ENCODE data around the gene RNF213. TPM values are rescaled to one million over a fixed set of nuclear protein-coding genes. Genes with fewer than 3 reads are reported as not detected.

RNF213 gene
- total and polyA plus RNA-seq, 4 donors: 18.2 to 104 (median 33.5) TPM

DNA sequence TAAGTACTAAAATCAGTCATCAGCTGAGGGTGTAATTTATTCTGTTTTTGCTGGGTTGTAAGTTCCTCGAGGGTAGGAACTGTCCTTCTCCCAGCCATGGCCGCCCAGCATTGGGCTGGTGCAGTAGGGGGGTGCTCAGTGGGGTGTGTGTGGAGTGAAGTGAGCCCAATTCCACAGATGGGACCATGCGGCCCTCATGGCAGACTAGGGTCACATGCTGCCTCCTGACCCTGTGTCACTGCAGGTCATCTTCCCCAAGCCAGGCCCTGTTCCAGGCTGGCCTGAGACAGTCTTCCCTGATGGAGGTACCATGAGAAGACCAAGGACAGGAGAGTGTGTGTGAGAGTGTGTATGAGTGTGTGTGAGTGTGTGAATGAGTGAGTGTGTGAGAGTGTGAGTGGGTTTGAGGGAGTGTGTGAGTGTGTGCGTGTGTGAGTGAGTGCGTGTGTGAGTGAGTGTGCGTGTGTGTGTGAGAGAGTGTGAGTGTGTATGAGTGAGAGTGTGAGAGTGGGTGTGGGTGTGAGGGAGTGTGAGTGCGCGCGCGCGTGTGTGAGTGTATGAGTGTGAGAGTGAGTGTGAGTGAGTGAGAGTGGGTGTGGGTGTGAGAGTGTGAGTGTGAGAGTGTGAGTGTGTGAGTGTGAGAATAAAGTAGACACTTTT is 36.7 kb upstream of the RNF213 start:
- no peak overlapping the region for H3K4me3 ChIP-seq (ENCODE audit: low read depth in 1 of 3, low read length in 3 of 3)
- no peak for TF ChIP-seq ATF3 (IDR thresholded peaks at IDR 0.05)
- no peak for TF ChIP-seq GABPA (IDR thresholded peaks at IDR 0.05 in 1 of 2, conservative IDR thresholded peaks at IDR 0.05 in 1 of 2)
- no peak for TF ChIP-seq NR2F2 (IDR thresholded peaks at IDR 0.05)
- TF ChIP-seq REST (IDR thresholded peaks at IDR 0.05): no peak
- TF ChIP-seq, protein P1, sequence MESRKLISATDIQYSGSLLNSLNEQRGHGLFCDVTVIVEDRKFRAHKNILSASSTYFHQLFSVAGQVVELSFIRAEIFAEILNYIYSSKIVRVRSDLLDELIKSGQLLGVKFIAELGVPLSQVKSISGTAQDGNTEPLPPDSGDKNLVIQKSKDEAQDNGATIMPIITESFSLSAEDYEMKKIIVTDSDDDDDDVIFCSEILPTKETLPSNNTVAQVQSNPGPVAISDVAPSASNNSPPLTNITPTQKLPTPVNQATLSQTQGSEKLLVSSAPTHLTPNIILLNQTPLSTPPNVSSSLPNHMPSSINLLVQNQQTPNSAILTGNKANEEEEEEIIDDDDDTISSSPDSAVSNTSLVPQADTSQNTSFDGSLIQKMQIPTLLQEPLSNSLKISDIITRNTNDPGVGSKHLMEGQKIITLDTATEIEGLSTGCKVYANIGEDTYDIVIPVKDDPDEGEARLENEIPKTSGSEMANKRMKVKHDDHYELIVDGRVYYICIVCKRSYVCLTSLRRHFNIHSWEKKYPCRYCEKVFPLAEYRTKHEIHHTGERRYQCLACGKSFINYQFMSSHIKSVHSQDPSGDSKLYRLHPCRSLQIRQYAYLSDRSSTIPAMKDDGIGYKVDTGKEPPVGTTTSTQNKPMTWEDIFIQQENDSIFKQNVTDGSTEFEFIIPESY (IDR thresholded peaks at IDR 0.05): no peak
- TF ChIP-seq EGR1 (IDR thresholded peaks at IDR 0.05; ENCODE audit: low read depth in 2 of 2): no peak
- TF ChIP-seq, protein P2, sequence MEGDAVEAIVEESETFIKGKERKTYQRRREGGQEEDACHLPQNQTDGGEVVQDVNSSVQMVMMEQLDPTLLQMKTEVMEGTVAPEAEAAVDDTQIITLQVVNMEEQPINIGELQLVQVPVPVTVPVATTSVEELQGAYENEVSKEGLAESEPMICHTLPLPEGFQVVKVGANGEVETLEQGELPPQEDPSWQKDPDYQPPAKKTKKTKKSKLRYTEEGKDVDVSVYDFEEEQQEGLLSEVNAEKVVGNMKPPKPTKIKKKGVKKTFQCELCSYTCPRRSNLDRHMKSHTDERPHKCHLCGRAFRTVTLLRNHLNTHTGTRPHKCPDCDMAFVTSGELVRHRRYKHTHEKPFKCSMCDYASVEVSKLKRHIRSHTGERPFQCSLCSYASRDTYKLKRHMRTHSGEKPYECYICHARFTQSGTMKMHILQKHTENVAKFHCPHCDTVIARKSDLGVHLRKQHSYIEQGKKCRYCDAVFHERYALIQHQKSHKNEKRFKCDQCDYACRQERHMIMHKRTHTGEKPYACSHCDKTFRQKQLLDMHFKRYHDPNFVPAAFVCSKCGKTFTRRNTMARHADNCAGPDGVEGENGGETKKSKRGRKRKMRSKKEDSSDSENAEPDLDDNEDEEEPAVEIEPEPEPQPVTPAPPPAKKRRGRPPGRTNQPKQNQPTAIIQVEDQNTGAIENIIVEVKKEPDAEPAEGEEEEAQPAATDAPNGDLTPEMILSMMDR (IDR thresholded peaks at IDR 0.05; ENCODE audit: low read depth, low read length, missing input control): no peak
- no peak for TF ChIP-seq HNF4A (conservative IDR thresholded peaks at IDR 0.05)
- no peak for TF ChIP-seq FOXA1 (IDR thresholded peaks at IDR 0.05)
- TF ChIP-seq RAD21 (IDR thresholded peaks at IDR 0.05): no peak
- TF ChIP-seq HNF4G (IDR thresholded peaks at IDR 0.05): no peak
- no peak overlapping the region for H3K9ac ChIP-seq (ENCODE audit: low read depth in 1 of 2, low read length in 2 of 2)
- no peak for DNase-seq (ENCODE audit: low spot score)
- no peak overlapping the region for H3K27ac ChIP-seq (ENCODE audit: low read depth in 1 of 2, low read length in 2 of 2)
- no peaks in the 10 kb centered on the region for H3K9me3 ChIP-seq (ENCODE audit: control insufficient read depth in 4 of 4, low read length in 3 of 4)
- no peaks in the 10 kb centered on the region for H3K27me3 ChIP-seq (ENCODE audit: control insufficient read depth in 4 of 4, insufficient read depth in 4 of 4, low read length in 3 of 4)
- peaks cover 0 to 2% (median 0%) of the 10 kb centered on the region in 4 donors for H3K36me3 ChIP-seq (ENCODE audit: control insufficient read depth in 4 of 4, insufficient read depth in 3 of 4, low read depth in 1 of 4, low read length in 3 of 4)
- 95% methylated on average over 11 of the region's 11 CpGs for WGBS
- peaks cover 0 to 18% (median 8%) of the 10 kb centered on the region in 4 donors for H3K4me1 ChIP-seq (ENCODE audit: control insufficient read depth in 4 of 4, insufficient read depth in 4 of 4, low read length in 3 of 4)

DNA sequence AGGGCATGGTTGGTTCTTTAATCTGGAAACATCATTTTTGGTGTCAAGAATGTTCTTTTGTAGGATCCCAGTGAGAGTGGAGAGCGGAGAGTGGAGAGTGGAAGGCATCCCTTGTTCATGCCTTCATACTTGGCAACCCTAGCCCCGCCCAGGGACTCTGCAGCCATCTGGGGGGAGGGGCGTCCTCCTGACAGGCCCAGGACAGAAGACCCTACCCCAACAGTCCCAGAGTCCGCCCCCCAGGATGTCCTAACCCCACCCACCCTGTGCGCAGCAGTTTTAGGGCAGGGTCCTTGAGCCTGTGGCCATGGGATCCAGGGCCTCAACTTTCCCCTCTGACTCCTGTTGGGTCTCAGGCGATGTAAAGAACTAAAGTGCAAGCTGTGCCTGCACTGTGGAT is 36.0 kb upstream of the RNF213 start:
- WGBS: 93% methylated on average over 6 of the region's 6 CpGs
- no peak overlapping the region for H3K9ac ChIP-seq (ENCODE audit: low read depth in 1 of 2, low read length in 2 of 2)
- no peak overlapping the region for H3K4me3 ChIP-seq (ENCODE audit: low read depth in 1 of 3, low read length in 3 of 3)
- no peaks in the 10 kb centered on the region for H3K27me3 ChIP-seq (ENCODE audit: control insufficient read depth in 4 of 4, insufficient read depth in 4 of 4, low read length in 3 of 4)
- peaks cover 0 to 11% (median 5%) of the 10 kb centered on the region in 4 donors for H3K4me1 ChIP-seq (ENCODE audit: control insufficient read depth in 4 of 4, insufficient read depth in 4 of 4, low read length in 3 of 4)
- peaks cover 0 to 2% (median 0%) of the 10 kb centered on the region in 4 donors for H3K36me3 ChIP-seq (ENCODE audit: control insufficient read depth in 4 of 4, insufficient read depth in 3 of 4, low read depth in 1 of 4, low read length in 3 of 4)
- H3K9me3 ChIP-seq (ENCODE audit: control insufficient read depth in 4 of 4, low read length in 3 of 4): no peaks in the 10 kb centered on the region
- DNase-seq (ENCODE audit: low spot score): no peak
- no peak overlapping the region for H3K27ac ChIP-seq (ENCODE audit: low read depth in 1 of 2, low read length in 2 of 2)
- TF ChIP-seq, protein P1 (IDR thresholded peaks at IDR 0.05): no peak
- TF ChIP-seq HNF4A (conservative IDR thresholded peaks at IDR 0.05) (no peak), NR2F2 (IDR thresholded peaks at IDR 0.05) (no peak), FOXA1 (IDR thresholded peaks at IDR 0.05) (no peak), MAX (IDR thresholded peaks at IDR 0.05) (no peak), ATF3 (IDR thresholded peaks at IDR 0.05) (no peak), EGR1 (IDR thresholded peaks at IDR 0.05; ENCODE audit: low read depth in 2 of 2) (no peak), YY1 (IDR thresholded peaks at IDR 0.05) (no peak), RXRA (IDR thresholded peaks at IDR 0.05) (no peak), TAF1 (conservative IDR thresholded peaks at IDR 0.05) (no peak), JUND (IDR thresholded peaks at IDR 0.05) (no peak), HNF4G (IDR thresholded peaks at IDR 0.05) (no peak)
- TF ChIP-seq, protein P2 (IDR thresholded peaks at IDR 0.05; ENCODE audit: low read depth, low read length, missing input control): no peak

Data from liver (tissue), 9 donors.